ENCODE measurements around the gene ITGAL. TPM values are rescaled to one million over a fixed set of nuclear protein-coding genes. Genes with fewer than 3 reads are reported as not detected.
A peak's percentile ranks its signal among the peaks of the same experiment; 100 is the strongest.

Gene ITGAL
- total RNA-seq, 1 donor from 2014 or later, result 14.5 TPM

GRCh38 chr16:30555315-30556124, 83.0 kb downstream of the ITGAL start:
- no peak for DNase-seq (ENCODE audit: low spot score)
- intact Hi-C loops (cut with DNase I), result no loop called here

DNA sequence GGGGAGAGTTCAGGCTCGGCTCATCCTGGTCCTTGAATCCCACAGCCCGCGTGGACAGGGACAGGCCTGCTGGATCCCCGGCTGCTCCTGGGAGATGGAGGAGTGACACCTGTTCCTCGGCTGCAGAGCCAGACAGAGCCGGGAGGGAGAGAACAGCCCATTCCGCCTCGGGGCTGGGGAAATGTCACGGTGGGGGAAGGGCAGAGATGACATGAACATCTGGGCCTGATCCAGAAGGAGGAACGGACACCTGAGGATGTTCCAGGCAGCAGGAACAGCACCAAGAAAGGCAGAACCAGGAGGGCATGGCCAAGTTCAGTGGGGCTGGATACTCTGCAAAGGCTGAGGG, 83.6 kb downstream of the ITGAL start:
- ATAC-seq (no peak), DNase-seq (ENCODE audit: low spot score) (no peak)
- intact Hi-C loops (cut with DNase I), result no loop called here

More at GRCh38 chr16:30555315-30556124, 83.0 kb downstream of the ITGAL start:
- ATAC-seq, result no peak

GRCh38 chr16:30557707-30557956, 85.1 kb downstream of the ITGAL start:
- intact Hi-C loops (cut with DNase I), result no loop called here
- ATAC-seq, result no peak
- DNase-seq (ENCODE audit: low spot score), result no peak

DNA sequence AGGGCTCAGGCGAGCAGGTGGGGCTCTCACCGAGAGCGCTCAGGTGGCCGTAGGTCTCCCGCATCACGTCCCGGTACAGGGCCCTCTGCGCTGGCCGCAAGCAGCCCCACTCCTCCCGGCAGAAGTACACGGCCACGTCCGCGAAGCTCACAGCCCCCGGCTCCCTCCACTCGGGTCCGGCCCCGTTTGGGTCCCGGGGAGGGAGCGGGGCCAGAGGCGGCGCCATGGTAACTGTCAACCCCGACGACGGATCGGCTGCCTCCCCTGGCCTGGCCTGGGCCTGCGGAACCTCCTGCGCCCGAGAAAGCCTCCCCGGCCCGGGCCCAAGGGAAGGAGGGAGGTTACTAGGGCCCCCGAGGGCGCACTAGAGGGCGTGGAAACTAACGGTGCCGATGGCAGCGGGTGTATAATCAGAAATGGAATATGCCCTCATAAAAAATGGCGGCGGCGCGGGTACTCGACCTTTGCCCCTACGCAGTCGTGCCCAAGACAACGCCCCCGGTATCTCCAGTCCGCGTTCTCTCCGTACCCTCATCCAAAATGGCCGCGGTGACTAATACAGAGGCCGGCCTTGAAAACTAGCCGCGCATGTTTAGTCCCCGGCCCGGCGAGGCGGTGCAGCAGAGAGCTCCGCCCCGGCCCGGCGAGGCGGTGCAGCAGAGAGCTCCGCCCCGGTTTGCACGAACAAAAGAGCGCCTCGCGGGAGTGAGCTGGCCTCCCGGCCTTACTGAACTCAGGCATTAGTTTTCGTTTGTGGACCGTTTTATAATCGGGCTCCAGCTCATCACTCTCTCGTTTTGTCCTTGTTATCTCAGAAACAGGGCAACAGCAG, 85.6 kb downstream of the ITGAL start, which contains the start of gene ZNF764:
Gene ZNF764 (minus strand): TSS at position 418 of the 832 bp plus-strand sequence. CDS start 192 bp downstream, at position 226.
- peak; percentile 98 for ATAC-seq
- intact Hi-C loops (cut with DNase I), result no loop called here
- DNase-seq (ENCODE audit: low spot score), result peak; percentile 98

GRCh38 chr16:30558789-30559377, 86.3 kb downstream of the ITGAL start:
- no peak for DNase-seq (ENCODE audit: low spot score)
- intact Hi-C loops (cut with DNase I), result no loop called here
- no peak for ATAC-seq

GRCh38 chr16:30559690-30560089, 87.1 kb downstream of the ITGAL start:
- DNase-seq (ENCODE audit: low spot score) (no peak), ATAC-seq (no peak)
- intact Hi-C loops (cut with DNase I), result no loop called here

GRCh38 chr16:30561089-30561816, 88.7 kb downstream of the ITGAL start:
- DNase-seq (ENCODE audit: low spot score) (peak; percentile 72), ATAC-seq (no peak)
- intact Hi-C loops (cut with DNase I), result no loop called here

GRCh38 chr16:30562021-30562420, 89.5 kb downstream of the ITGAL start:
- DNase-seq (ENCODE audit: low spot score) (no peak), ATAC-seq (no peak)
- intact Hi-C loops (cut with DNase I), result no loop called here

DNA sequence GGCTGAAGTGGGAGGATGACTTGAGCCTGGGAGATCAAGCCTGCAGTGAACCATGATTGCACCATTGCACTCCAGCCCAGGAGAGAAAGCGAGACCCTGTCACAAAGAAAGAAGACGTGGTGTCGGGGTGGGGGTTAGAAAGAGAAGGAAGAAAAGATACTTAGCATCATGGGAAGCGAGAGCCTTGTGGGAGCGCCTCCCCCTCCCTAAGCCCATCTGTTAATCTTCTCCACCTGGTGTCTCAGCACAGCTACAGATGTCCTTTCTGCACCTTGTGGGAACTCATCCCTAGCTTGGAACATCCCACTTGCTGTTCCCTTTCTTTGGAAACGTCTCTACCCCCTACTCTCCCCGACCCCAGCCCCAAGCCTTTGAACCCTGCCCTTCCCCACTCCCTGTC, 93.0 kb downstream of the ITGAL start:
- intact Hi-C loops (cut with DNase I), result no loop called here
- no peak for ATAC-seq
- DNase-seq (ENCODE audit: low spot score), result no peak

DNA sequence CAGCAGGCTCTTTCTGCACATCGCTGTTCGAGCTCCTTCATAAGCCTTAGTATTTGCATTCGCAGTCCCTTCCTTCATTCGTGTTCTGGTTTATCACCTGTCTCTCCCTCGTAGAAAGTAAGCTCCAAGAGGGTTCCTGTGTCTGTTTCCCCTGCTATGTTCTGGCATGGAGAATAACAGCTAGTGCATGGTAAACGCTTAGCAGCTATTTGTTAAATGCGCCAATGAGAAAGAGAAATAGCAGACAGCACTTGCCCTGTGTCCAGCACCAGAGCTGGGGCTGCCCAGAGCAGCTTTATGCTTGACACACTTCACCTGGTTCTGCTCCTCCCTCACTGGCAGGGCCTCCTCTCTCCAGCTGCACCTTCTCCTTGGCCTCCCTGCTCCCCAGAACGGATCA, 93.4 kb downstream of the ITGAL start:
- intact Hi-C loops (cut with DNase I), result no loop called here
- DNase-seq (ENCODE audit: low spot score), result no peak
- no peak for ATAC-seq

GRCh38 chr16:30566531-30566930, 94.0 kb downstream of the ITGAL start:
- DNase-seq (ENCODE audit: low spot score) (no peak), ATAC-seq (no peak)
- intact Hi-C loops (cut with DNase I), result no loop called here

- intact Hi-C loops (cut with DNase I), result no loop called here
- DNase-seq (ENCODE audit: low spot score), result no peak
- no peak for ATAC-seq
Measured at GRCh38 chr16:30567160-30567990, 94.8 kb downstream of the ITGAL start.

- intact Hi-C loops (cut with DNase I), result no loop called here
- ATAC-seq (no peak), DNase-seq (ENCODE audit: low spot score) (no peak)
Measured at GRCh38 chr16:30567991-30568638, 95.6 kb downstream of the ITGAL start.

GRCh38 chr16:30569281-30569680, 96.7 kb downstream of the ITGAL start:
- ATAC-seq (no peak), DNase-seq (ENCODE audit: low spot score) (no peak)
- intact Hi-C loops (cut with DNase I), result no loop called here

GRCh38 chr16:30569746-30570635, 97.4 kb downstream of the ITGAL start:
- ATAC-seq, result no peak
- DNase-seq (ENCODE audit: low spot score), result no peak
- intact Hi-C loops (cut with DNase I), result no loop called here

DNA sequence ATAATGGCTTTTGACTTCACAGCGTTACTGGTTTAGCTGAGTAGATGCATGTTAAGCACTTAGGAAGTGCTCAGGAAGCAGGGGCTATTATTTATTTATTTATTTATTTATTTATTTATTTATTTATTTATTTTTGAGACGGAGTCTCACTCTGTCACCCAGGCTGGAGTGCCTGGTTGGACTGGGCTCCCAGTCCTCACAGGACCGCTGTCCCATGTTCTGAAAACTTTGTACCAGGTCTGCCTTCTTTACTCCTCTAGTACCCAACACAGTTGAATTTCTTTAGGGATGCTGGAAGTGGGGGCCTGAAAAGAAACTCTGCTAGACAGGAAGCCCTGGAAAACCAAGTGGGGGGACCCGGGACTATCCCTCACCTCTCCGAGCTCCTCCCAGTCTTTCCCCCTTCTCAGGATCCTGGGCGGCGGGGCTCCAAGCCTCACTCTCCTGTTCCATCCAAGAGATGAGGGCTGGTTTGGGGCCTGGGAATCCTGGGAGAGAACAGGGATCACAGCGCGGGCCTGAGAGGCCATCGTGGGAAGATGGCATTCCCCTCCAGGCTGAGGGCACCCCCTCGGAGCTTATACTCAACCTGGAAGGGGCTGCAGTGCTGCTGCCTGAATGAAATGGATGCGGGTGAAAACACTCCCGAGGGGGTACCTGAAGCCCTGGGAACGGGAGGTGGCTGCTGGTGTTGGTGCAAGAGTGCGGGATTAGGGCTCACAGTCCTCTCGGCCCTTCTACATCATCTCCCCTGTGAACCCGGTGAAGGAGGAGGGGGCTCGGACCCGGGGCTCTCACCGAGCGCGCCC, 98.3 kb downstream of the ITGAL start:
- peak; percentile 9 for ATAC-seq
- DNase-seq (ENCODE audit: low spot score), result no peak
- intact Hi-C loops (cut with DNase I), result no loop called here

Measured in sciatic nerve (tissue), 2 donors.